ENCODE measurements around the gene CLEC18B. TPM values are rescaled to one million over a fixed set of nuclear protein-coding genes. Genes with fewer than 3 reads are reported as not detected.

Gene CLEC18B
- polyA plus RNA-seq, 2 of the 4 experiments (the other 2 are of a cell fraction), result 0.26 to 0.31 TPM

DNA sequence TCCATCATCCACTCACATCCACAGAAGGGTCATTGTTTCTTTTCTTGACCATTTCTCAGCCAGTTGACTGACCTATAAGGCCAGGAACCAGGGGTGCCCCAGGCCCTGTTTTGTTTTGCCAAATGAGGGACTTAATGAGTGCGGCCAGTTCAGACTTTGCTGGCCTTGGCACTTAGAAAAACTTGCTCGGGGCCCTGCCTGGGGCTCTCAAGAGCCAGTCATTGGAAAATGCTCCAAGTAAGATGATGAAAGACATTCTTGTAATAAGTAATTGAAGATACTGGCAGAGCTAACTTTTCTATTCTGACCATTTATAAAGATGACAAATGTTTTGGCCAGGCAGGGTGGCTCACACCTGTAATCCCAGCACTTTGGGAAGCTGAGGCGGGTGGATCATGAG, 29.0 kb upstream of the CLEC18B start:
- TF ChIP-seq EHMT2 (IDR thresholded peaks at IDR 0.05; ENCODE audit: low read depth), result no peak
- no peak for TF ChIP-seq RCOR1 (IDR thresholded peaks at IDR 0.05; ENCODE audit: low read depth, low read length)
- TF ChIP-seq FOSB (CRISPR knock-in tag; IDR thresholded peaks at IDR 0.05), result no peak
- no peak for TF ChIP-seq MYC (IDR thresholded peaks at IDR 0.05; ENCODE audit: borderline replicate concordance, low read length)
- no peak for TF ChIP-seq KDM1A (IDR thresholded peaks at IDR 0.05; ENCODE audit: low read depth)
- TF ChIP-seq MAFK (IDR thresholded peaks at IDR 0.05; ENCODE audit: partially characterized antibody), result no peak
- ATAC-seq (no peak), DNase-seq (ENCODE audit: low read depth in 1 of 2, low spot score in 1 of 2) (no peak), FAIRE-seq (no peak)
- 93% methylated on average over 3 of the region's 3 CpGs for WGBS (ENCODE audit: missing lambda C conversion rate)
- H3K4me2 ChIP-seq, result peak overlapping the region; percentile 44; the same call in 1 of the 3 replicates
- peak overlapping the region; percentile 61 to 69; a peak in 5 of 6 replicates for H3K27ac ChIP-seq
- H3K9me3 ChIP-seq, result no peaks in the 10 kb centered on the region
- H3K4me1 ChIP-seq, result peaks cover 26% of the 10 kb centered on the region
- POLR2A ChIA-PET, result no interaction called here
- CTCF ChIA-PET, result interaction anchor here (1.2 kb wide), 1 partner anchor 19 kb away, joined by 3 read pairs; no protein-coding TSS in a partner anchor
- no peak overlapping the region for H3K4me3 ChIP-seq

DNA sequence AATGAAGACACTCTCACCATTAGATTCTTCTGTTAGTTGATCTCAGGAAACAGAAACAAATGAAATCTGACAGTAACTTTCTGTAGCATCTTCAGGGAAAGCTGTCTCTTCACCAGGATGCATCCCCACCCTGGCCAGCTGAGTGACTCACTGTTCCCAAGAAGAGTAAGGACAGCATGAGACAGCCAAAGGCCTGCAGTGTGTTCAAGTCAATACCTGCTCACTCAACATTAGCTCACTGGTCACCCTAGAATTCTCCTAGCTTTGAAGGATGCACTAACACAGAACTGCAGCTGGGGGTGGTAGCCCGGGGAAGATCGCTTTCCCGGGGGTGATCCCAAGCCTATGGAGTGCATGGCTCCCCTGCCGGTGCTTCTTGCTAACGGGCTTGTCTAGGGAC, 28.2 kb upstream of the CLEC18B start:
- POLR2A ChIA-PET, result no interaction called here
- ATAC-seq, result peak; percentile 61 to 70; a peak in 4 of 6 replicates

DNA sequence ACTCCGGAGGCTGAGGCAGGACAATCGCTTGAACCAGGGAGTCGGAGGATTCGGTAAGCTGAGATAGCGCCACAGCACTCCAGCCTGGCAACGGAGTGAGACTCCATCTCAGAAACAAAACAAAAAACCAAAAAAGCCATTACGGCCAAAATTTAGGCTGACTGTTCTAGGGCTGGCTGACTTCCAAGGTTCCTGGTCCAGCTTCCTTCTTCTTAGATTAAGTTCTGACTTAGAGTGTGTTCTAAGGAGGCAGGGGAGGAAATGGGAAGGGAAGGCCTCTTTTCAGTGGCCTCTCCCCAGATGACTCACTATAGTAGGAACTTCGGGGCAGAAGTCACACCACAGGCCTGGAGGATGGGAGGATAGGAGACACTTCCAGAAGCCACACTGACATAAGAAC, 27.7 kb upstream of the CLEC18B start:
- Histone ChIP-seq H3K4me1 (peaks cover 26% of the 10 kb centered on the region), H3K4me2 (peak overlapping the region; percentile 44), H3K4me3 (no peak overlapping the region), H3K27ac (peak overlapping the region; percentile 61 to 69; a peak in 5 of 6 replicates), H3K9me3 (no peaks in the 10 kb centered on the region)
- ChIA-PET POLR2A (interaction anchor here (0.6 kb wide), 1 partner anchor 78 kb away, joined by 3 read pairs; no protein-coding TSS in a partner anchor), CTCF (no interaction called here)
- FAIRE-seq, result peak; percentile 13
- ATAC-seq, result peak; percentile 77 to 86
- peak; percentile 59 to 73 for DNase-seq (ENCODE audit: low read depth in 1 of 2, low spot score in 1 of 2)
- TF ChIP-seq KDM5A (IDR thresholded peaks at IDR 0.05), result no peak
- TF ChIP-seq PHF8 (IDR thresholded peaks at IDR 0.05; ENCODE audit: borderline replicate concordance, low read depth), result no peak
- TF ChIP-seq, protein P1, sequence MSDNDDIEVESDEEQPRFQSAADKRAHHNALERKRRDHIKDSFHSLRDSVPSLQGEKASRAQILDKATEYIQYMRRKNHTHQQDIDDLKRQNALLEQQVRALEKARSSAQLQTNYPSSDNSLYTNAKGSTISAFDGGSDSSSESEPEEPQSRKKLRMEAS (IDR thresholded peaks at IDR 0.05), result peak; percentile 26; the same call in 1 of the 2 replicates
- TF ChIP-seq FOSL2 (IDR thresholded peaks at IDR 0.05), result 0 out of 2 replicates have a peak, but pooled peaks have one; percentile 27
- TF ChIP-seq FOSL2 (CRISPR knock-in tag; IDR thresholded peaks at IDR 0.05), result peak; percentile 56
- WGBS (ENCODE audit: missing lambda C conversion rate), result 74% methylated on average over 8 of the region's 8 CpGs

More for the DNA sequence above, 28.2 kb upstream of the CLEC18B start:
- Histone ChIP-seq H3K27ac (peak overlapping the region; percentile 61 to 69), H3K4me3 (no peak overlapping the region), H3K4me1 (peaks cover 26% of the 10 kb centered on the region), H3K4me2 (peak overlapping the region; percentile 44), H3K9me3 (no peaks in the 10 kb centered on the region)
- no peak for TF ChIP-seq CEBPB (IDR thresholded peaks at IDR 0.05)
- TF ChIP-seq EHMT2 (IDR thresholded peaks at IDR 0.05; ENCODE audit: low read depth), result no peak
- TF ChIP-seq SREBF2 (IDR thresholded peaks at IDR 0.05), result no peak
- TF ChIP-seq HOXB5 (CRISPR knock-in tag; IDR thresholded peaks at IDR 0.05), result no peak
- no peak for TF ChIP-seq HOXA7 (CRISPR knock-in tag; IDR thresholded peaks at IDR 0.05)
- TF ChIP-seq KDM5A (IDR thresholded peaks at IDR 0.05), result no peak
- no peak for TF ChIP-seq NPAS2 (CRISPR knock-in tag; IDR thresholded peaks at IDR 0.05; ENCODE audit: borderline replicate concordance)
- no peak for TF ChIP-seq FOSB (CRISPR knock-in tag; IDR thresholded peaks at IDR 0.05)
- CTCF ChIA-PET, result interaction anchor here (1.2 kb wide), 1 partner anchor 18 kb away, joined by 3 read pairs; no protein-coding TSS in a partner anchor
- FAIRE-seq, result no peak
- 80% methylated on average over 1 of the region's 5 CpGs for WGBS (ENCODE audit: missing lambda C conversion rate)
- DNase-seq (ENCODE audit: low read depth in 1 of 2, low spot score in 1 of 2), result peak; percentile 35 to 42

DNA sequence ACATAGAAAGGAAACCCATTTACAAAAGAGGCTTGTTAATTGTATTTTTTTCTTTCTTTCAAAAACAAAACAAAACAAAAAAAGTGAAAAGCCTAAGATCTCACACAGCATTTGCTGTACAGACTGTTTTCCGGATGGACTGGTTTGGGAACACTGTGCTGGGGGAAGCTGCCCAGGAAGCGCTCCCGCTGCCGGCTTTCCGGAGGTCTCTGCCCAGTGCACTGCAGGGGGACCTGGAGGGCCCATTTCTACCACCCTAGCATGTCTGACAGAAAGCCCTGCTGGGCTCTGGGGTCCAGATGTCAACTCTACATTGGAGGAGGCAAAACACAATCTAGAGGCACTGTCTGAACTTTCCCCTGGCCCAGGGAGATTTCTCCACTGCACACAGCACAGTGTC, 26.3 kb upstream of the CLEC18B start:
- H3K4me2 ChIP-seq, result no peak overlapping the region
- no peak for FAIRE-seq
- no peaks in the 10 kb centered on the region for H3K9me3 ChIP-seq
- no peak for ATAC-seq
- no peak for DNase-seq (ENCODE audit: low read depth in 1 of 2, low spot score in 1 of 2)
- POLR2A ChIA-PET, result no interaction called here
- H3K4me3 ChIP-seq, result no peak overlapping the region
- TF ChIP-seq JUN (IDR thresholded peaks at IDR 0.05) (no peak), CEBPB (IDR thresholded peaks at IDR 0.05) (no peak)
- H3K27ac ChIP-seq, result no peak overlapping the region; a peak in 1 of 6 replicates
- 96% methylated on average over 5 of the region's 5 CpGs for WGBS (ENCODE audit: missing lambda C conversion rate)
- CTCF ChIA-PET, result no interaction called here
- H3K4me1 ChIP-seq, result peaks cover 26% of the 10 kb centered on the region

DNA sequence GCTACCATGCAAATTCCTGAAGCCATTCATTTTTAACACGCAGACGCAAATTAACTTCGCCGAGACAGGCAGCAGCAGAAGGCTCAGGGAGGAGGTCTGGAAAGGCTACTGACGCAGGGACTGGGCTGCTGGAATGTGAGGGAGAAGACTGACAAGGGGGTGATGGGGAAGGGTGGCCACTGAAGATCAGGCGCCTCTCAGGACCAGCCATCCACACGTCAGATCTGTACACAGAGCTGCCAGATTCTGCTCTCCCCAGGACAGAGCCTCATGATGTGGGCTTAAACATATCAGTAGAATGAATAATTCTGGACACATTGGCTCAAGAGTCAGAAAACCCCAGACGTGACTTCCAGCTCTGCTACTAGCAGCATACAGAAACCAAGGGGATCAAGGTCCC, 25.6 kb upstream of the CLEC18B start:
- DNase-seq (ENCODE audit: low read depth in 1 of 2, low spot score in 1 of 2) (no peak), ATAC-seq (no peak), FAIRE-seq (no peak)
- no peak for TF ChIP-seq HOXA7 (CRISPR knock-in tag; IDR thresholded peaks at IDR 0.05)
- Histone ChIP-seq H3K4me2 (no peak overlapping the region), H3K4me3 (no peak overlapping the region), H3K4me1 (peaks cover 26% of the 10 kb centered on the region), H3K27ac (no peak overlapping the region), H3K9me3 (no peaks in the 10 kb centered on the region)
- ChIA-PET POLR2A (no interaction called here), CTCF (no interaction called here)
- WGBS (ENCODE audit: missing lambda C conversion rate), result 93% methylated on average over 8 of the region's 8 CpGs

Data from A549 (cell line).